HepG2 (cell line): ENCODE data around the gene MAP3K2. TPM values are rescaled to one million over a fixed set of nuclear protein-coding genes. Genes with fewer than 3 reads are reported as not detected.

Experiments used
- ATAC-seq: fragments of 200-7000 bp; cut with Tn5 transposase; 3 replicates; pipeline ENCODE4 v1.9.1; 2020; ENCODE audit warnings: mild to moderate bottlenecking, moderate library complexity
- BruUV-seq: library from RNA; stranded (reverse); fragments of 400-500 nt; replicated peaks from 2 replicates; lab custom pipeline; 2021; lab: Mats Ljungman, UMichigan
- CTCF ChIA-PET: fragments of 300-600 bp; formaldehyde crosslinking; extraction: SDS; loops from one replicate; lab custom pipeline; 2021; ENCODE audit warnings: low total read pairs, inconsistent platforms, low intra/inter-chr PET ratio; lab: Yijun Ruan, JAX
- POLR2A ChIA-PET: fragments of 350-600 bp; sonication (Branson Sonifier 250); formaldehyde crosslinking; loops from one replicate; lab custom pipeline; 2020; ENCODE audit warnings: antibody characterized with exemption, inconsistent platforms; lab: Yijun Ruan, JAX
- DNase-seq: peaks from one replicate; pipeline ENCODE4 v3.0.0-alpha.2; 2015; ENCODE audit warnings: low spot score
- FAIRE-seq: peaks from 3 replicates; lab custom pipeline; 2011; peaks lifted over from hg19 to GRCh38; lab: Jason Lieb, UNC
- H2AFZ ChIP-seq: one replicate; pipeline ENCODE4 v1.6.1; 2011; ENCODE audit warnings: low read length, inconsistent platforms
- H3K27ac ChIP-seq: fragments of 300-600 bp; 3 replicates; pipeline ENCODE4 v1.8.0; 2011; ENCODE audit warnings: mixed run types, mild to moderate bottlenecking, mixed read lengths, low read length, inconsistent platforms; ENCODE audit not compliant: insufficient read depth; ENCODE audit errors: extremely low read length
- H3K27me3 ChIP-seq, 2 experiments: fragments of 200-600 bp in 1 of 2; 2 replicates in 1 of 2; 3 replicates in 1 of 2; pipeline versions ENCODE4 v1.6.0 to v1.8.0; 2011; ENCODE audit warnings: low read length in 2 of 2, mild to moderate bottlenecking in 2 of 2, moderate library complexity in 2 of 2, inconsistent platforms in 1 of 2; ENCODE audit not compliant: insufficient read depth in 2 of 2, control insufficient read depth in 1 of 2
- H3K36me3 ChIP-seq, 2 experiments: fragments of 200-600 bp in 1 of 2; replicated peaks in 1 of 2; 2 replicates in 1 of 2; 3 replicates in 1 of 2; pipeline versions ENCODE4 v1.5.1 to v1.8.0; 2011; ENCODE audit warnings: low read length in 2 of 2, inconsistent platforms in 1 of 2; ENCODE audit not compliant: insufficient read depth in 2 of 2, control insufficient read depth in 1 of 2
- H3K4me1 ChIP-seq: 2 replicates; pipeline ENCODE4 v1.5.1; 2012; ENCODE audit warnings: low read length, inconsistent platforms; ENCODE audit not compliant: insufficient read depth
- H3K4me2 ChIP-seq: 2 replicates; pipeline ENCODE4 v1.6.0; 2011; ENCODE audit warnings: low read depth, low read length, inconsistent platforms
- H3K4me3 ChIP-seq, 3 experiments: fragments of 200-600 bp in 1 of 3; sonication (generic), shearing (Covaris generic) in 1 of 3; replicated peaks in 1 of 3; 2 replicates each; pipeline ENCODE4 v1.5.1; 2011 to 2016; ENCODE audit warnings: low read length in 3 of 3, inconsistent platforms in 2 of 3, low read depth in 2 of 3, mild to moderate bottlenecking in 2 of 3, control low read depth in 1 of 3, mixed read lengths in 1 of 3; ENCODE audit not compliant: insufficient read depth in 1 of 3
- H3K79me2 ChIP-seq: one replicate; pipeline ENCODE4 v1.6.1; 2011; ENCODE audit warnings: low read length, inconsistent platforms; ENCODE audit not compliant: insufficient read depth
- H3K9ac ChIP-seq: 2 replicates; pipeline ENCODE4 v1.6.0; 2011; ENCODE audit warnings: mild to moderate bottlenecking, low read depth, low read length, inconsistent platforms; ENCODE audit not compliant: insufficient read depth
- H3K9me3 ChIP-seq: 2 replicates; pipeline ENCODE4 v1.5.1; 2012; ENCODE audit warnings: mild to moderate bottlenecking, low read length
- H4K20me1 ChIP-seq: 2 replicates; pipeline ENCODE4 v1.6.0; 2011; ENCODE audit warnings: inconsistent platforms, mild to moderate bottlenecking, low read length, moderate library complexity; ENCODE audit not compliant: insufficient read depth
- EED ChIP-seq: sonication (generic); formaldehyde crosslinking; IDR thresholded peaks from 2 replicates; pipeline ENCODE4 v1.5.0; 2020; ENCODE audit warnings: mild to moderate bottlenecking, missing genetic modification reagents
- FOXA3 ChIP-seq: IDR thresholded peaks from 2 replicates; pipeline ENCODE4 v1.6.1; 2016; ENCODE audit warnings: missing genetic modification reagents, missing compliant biosample characterization
- GATAD2A ChIP-seq: IDR thresholded peaks from 2 replicates; pipeline ENCODE4 v1.6.1; 2016
- GTF3A ChIP-seq: sonication (generic); formaldehyde crosslinking; conservative IDR thresholded peaks from 2 replicates; pipeline ENCODE4 v1.4.0; 2020; ENCODE audit warnings: mild to moderate bottlenecking, missing genetic modification reagents
- KDM5B ChIP-seq: sonication (generic); formaldehyde crosslinking; IDR thresholded peaks from 2 replicates; pipeline ENCODE4 v1.4.0; 2020; ENCODE audit warnings: missing genetic modification reagents, mild to moderate bottlenecking, borderline replicate concordance
- KMT2A ChIP-seq: sonication (generic); formaldehyde crosslinking; IDR thresholded peaks from 2 replicates; pipeline ENCODE4 v1.4.0; 2020; ENCODE audit warnings: missing genetic modification reagents
- TOPORS ChIP-seq: sonication (generic); formaldehyde crosslinking; IDR thresholded peaks from 2 replicates; pipeline ENCODE4 v1.8.0; 2023; ENCODE audit warnings: mild to moderate bottlenecking, missing genetic modification reagents
- ZNF512 ChIP-seq: sonication (generic); formaldehyde crosslinking; IDR thresholded peaks from 2 replicates; pipeline ENCODE4 v1.4.0; 2020; ENCODE audit warnings: mild to moderate bottlenecking, missing genetic modification reagents
- ZNF768 ChIP-seq: sonication (generic); formaldehyde crosslinking; IDR thresholded peaks from 2 replicates; pipeline ENCODE4 v1.4.0; 2020; ENCODE audit warnings: missing genetic modification reagents
- ZSCAN22 ChIP-seq: sonication (generic); formaldehyde crosslinking; IDR thresholded peaks from 2 replicates; pipeline ENCODE4 v1.4.0; 2020; ENCODE audit warnings: mild to moderate bottlenecking, missing genetic modification reagents
- WGBS: methylation state at CpG from one replicate; pipeline ENCODE4 v1.1.6; 2017; ENCODE audit warnings: low lambda C conversion rate; 5-methylcytosine and 5-hydroxymethylcytosine counted together
- in situ Hi-C: cut with HindIII; loops from 2 replicates; pipeline ENCODE4 v1.10.0; 2017; ENCODE audit warnings: low pct_unique_long_range_greater_than_20kb; ENCODE audit not compliant: extremely low pct_ligation_motif_present
- intact Hi-C: fragments of 100-400 bp; cut with micrococcal nuclease; formaldehyde crosslinking; loops from one replicate; pipeline ENCODE4 v1.10.0; 2022; ENCODE audit not compliant: unreplicated experiment
- polyA plus RNA-seq, 8 experiments: library from polyadenylated mRNA; depleted of rRNA in 3 of 8; stranded (reverse) in 7 of 8; unstranded in 1 of 8; fragments of >200 nt; fragmentation: Illumina TruSeq in 4 of 8; extraction: Trizol in 4 of 8; gene quantifications; 2 replicates each; pipeline versions ENCODE4 v1.2.1 to v1.2.3, GENCODE V29; 2011 to 2016; ENCODE audit warnings: low read depth in 4 of 8, missing spikeins in 1 of 8, mixed read lengths in 1 of 8; ENCODE audit not compliant: insufficient read depth in 1 of 8
- total RNA-seq, 5 experiments: library from RNA; depleted of rRNA; stranded (reverse); fragments of >200 nt; fragmentation: Illumina TruSeq; extraction: Trizol; gene quantifications; 2 replicates each; pipeline ENCODE4 v1.2.3, GENCODE V29; 2016; ENCODE audit warnings: low read depth in 1 of 5

Gene MAP3K2
- total and polyA plus RNA-seq, 2 of the 13 experiments (the other 11 are each of a cell fraction or from before 2014, with no cell fraction given), result 12.2 to 37.2 TPM

GRCh38 chr2:127397568-127398238, 9.9 kb upstream of the MAP3K2 start:
- 89% methylated on average over 9 of the region's 9 CpGs for WGBS
- CTCF ChIA-PET, result no interaction called here

More at GRCh38 chr2:127397568-127398238, 9.9 kb upstream of the MAP3K2 start:
- Histone ChIP-seq H3K27ac (no peak overlapping the region), H3K4me3 (no peak overlapping the region), H2AFZ (no peak overlapping the region), H3K4me2 (peak overlapping the region; percentile 45), H3K79me2 (no peaks in the 10 kb centered on the region), H3K9me3 (no peaks in the 10 kb centered on the region), H3K27me3 (no peaks in the 10 kb centered on the region), H3K9ac (no peak overlapping the region), H3K4me1 (peaks cover 45% of the 10 kb centered on the region), H4K20me1 (no peaks in the 10 kb centered on the region), H3K36me3 (no peaks in the 10 kb centered on the region)
- TF ChIP-seq GATAD2A (CRISPR knock-in tag), result no peak
- TF ChIP-seq FOXA3 (CRISPR knock-in tag), result no peak
- TF ChIP-seq KMT2A (CRISPR knock-in tag), result no peak
- TF ChIP-seq GTF3A, result no peak
- no peak for TF ChIP-seq ZSCAN22 (CRISPR knock-in tag)
- TF ChIP-seq EED (CRISPR knock-in tag), result 0 out of 2 replicates have a peak, but pooled peaks have one; percentile 45
- TF ChIP-seq KDM5B (CRISPR knock-in tag), result 0 out of 2 replicates have a peak, but pooled peaks have one; percentile 30
- TF ChIP-seq ZNF768, result no peak
- no peak for TF ChIP-seq TOPORS
- no peak for TF ChIP-seq ZNF512 (CRISPR knock-in tag)
- no peak for FAIRE-seq
- ATAC-seq, result peak; percentile 19
- POLR2A ChIA-PET, result interaction anchor here (0.6 to 2.3 kb wide), 5 partner anchors 9 to 38 kb away, joined by 3 to 18 read pairs (median 5); partner anchors contain the start of gene PROC
- in situ Hi-C loops, result no loop called here
- intact Hi-C loops, result no loop called here
- BruUV-seq, result no TSS peak
- DNase-seq, result no peak
